K562 (cell line): ENCODE results near the gene VPS26A. TPM values are rescaled to one million over a fixed set of nuclear protein-coding genes. Genes with fewer than 3 reads are reported as not detected.

Experiments
- NFE2 ChIP-seq: IDR thresholded peaks from 2 replicates; pipeline ENCODE4 v1.6.1; 2014; ENCODE audit warnings: antibody characterized with exemption, low read depth
- polyA plus RNA-seq, 8 experiments: library from polyadenylated mRNA; depleted of rRNA in 4 of 8; stranded (reverse) in 5 of 8; unstranded in 3 of 8; fragments of >200 nt; fragmentation: Nextera tagmentation in 2 of 8; fragmentation: Illumina TruSeq in 1 of 8; extraction: Ambion mirVana in 2 of 8; extraction: Trizol in 1 of 8; gene quantifications; 2 replicates each; pipeline versions ENCODE4 v1.2.1 to v1.2.3, GENCODE V29; 2011 to 2014; ENCODE audit warnings: inconsistent platforms in 1 of 8, missing spikeins in 1 of 8
- total RNA-seq, 7 experiments: library from RNA; depleted of rRNA in 6 of 7; stranded (reverse); fragments of >200 nt in 6 of 7; fragmentation: Illumina TruSeq in 2 of 7; extraction: Trizol in 2 of 7; gene quantifications; 2 replicates each; pipeline versions ENCODE4 v1.2.1 to v1.2.3, GENCODE V29; 2011 to 2021; ENCODE audit warnings: low replicate concordance in 1 of 7
- TF ChIP-seq, protein P1 (sequence below): fragments of 250-450 bp; sonication (Bioruptor Pico); IDR thresholded peaks from 2 replicates; pipeline ENCODE4 v1.8.0; 2022; ENCODE audit warnings: inconsistent platforms, mild to moderate bottlenecking, moderate library complexity, borderline replicate concordance
- TF ChIP-seq, protein P2 (sequence below): fragments of 250-450 bp; sonication (Bioruptor Pico); IDR thresholded peaks from 2 replicates; pipeline ENCODE4 v1.8.0; 2021; ENCODE audit warnings: moderate library complexity, mild to moderate bottlenecking, inconsistent platforms
- TF ChIP-seq, protein P3 (sequence below): fragments of 450-650 bp; IDR thresholded peaks from 2 replicates; pipeline ENCODE4 v1.6.1; 2016; ENCODE audit warnings: low read depth

Gene VPS26A
- total and polyA plus RNA-seq, 9 of the 15 experiments (the other 6 are each of a cell fraction or from before 2014, with no cell fraction given) = 47.1 to 137 (median 69.3) TPM

- TF ChIP-seq, protein P1, sequence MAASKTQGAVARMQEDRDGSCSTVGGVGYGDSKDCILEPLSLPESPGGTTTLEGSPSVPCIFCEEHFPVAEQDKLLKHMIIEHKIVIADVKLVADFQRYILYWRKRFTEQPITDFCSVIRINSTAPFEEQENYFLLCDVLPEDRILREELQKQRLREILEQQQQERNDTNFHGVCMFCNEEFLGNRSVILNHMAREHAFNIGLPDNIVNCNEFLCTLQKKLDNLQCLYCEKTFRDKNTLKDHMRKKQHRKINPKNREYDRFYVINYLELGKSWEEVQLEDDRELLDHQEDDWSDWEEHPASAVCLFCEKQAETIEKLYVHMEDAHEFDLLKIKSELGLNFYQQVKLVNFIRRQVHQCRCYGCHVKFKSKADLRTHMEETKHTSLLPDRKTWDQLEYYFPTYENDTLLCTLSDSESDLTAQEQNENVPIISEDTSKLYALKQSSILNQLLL = no peak
- peak; percentile 75 for TF ChIP-seq NFE2
- TF ChIP-seq, protein P2, sequence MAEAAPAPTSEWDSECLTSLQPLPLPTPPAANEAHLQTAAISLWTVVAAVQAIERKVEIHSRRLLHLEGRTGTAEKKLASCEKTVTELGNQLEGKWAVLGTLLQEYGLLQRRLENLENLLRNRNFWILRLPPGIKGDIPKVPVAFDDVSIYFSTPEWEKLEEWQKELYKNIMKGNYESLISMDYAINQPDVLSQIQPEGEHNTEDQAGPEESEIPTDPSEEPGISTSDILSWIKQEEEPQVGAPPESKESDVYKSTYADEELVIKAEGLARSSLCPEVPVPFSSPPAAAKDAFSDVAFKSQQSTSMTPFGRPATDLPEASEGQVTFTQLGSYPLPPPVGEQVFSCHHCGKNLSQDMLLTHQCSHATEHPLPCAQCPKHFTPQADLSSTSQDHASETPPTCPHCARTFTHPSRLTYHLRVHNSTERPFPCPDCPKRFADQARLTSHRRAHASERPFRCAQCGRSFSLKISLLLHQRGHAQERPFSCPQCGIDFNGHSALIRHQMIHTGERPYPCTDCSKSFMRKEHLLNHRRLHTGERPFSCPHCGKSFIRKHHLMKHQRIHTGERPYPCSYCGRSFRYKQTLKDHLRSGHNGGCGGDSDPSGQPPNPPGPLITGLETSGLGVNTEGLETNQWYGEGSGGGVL (CRISPR knock-in tag) = no peak
- TF ChIP-seq, protein P3, sequence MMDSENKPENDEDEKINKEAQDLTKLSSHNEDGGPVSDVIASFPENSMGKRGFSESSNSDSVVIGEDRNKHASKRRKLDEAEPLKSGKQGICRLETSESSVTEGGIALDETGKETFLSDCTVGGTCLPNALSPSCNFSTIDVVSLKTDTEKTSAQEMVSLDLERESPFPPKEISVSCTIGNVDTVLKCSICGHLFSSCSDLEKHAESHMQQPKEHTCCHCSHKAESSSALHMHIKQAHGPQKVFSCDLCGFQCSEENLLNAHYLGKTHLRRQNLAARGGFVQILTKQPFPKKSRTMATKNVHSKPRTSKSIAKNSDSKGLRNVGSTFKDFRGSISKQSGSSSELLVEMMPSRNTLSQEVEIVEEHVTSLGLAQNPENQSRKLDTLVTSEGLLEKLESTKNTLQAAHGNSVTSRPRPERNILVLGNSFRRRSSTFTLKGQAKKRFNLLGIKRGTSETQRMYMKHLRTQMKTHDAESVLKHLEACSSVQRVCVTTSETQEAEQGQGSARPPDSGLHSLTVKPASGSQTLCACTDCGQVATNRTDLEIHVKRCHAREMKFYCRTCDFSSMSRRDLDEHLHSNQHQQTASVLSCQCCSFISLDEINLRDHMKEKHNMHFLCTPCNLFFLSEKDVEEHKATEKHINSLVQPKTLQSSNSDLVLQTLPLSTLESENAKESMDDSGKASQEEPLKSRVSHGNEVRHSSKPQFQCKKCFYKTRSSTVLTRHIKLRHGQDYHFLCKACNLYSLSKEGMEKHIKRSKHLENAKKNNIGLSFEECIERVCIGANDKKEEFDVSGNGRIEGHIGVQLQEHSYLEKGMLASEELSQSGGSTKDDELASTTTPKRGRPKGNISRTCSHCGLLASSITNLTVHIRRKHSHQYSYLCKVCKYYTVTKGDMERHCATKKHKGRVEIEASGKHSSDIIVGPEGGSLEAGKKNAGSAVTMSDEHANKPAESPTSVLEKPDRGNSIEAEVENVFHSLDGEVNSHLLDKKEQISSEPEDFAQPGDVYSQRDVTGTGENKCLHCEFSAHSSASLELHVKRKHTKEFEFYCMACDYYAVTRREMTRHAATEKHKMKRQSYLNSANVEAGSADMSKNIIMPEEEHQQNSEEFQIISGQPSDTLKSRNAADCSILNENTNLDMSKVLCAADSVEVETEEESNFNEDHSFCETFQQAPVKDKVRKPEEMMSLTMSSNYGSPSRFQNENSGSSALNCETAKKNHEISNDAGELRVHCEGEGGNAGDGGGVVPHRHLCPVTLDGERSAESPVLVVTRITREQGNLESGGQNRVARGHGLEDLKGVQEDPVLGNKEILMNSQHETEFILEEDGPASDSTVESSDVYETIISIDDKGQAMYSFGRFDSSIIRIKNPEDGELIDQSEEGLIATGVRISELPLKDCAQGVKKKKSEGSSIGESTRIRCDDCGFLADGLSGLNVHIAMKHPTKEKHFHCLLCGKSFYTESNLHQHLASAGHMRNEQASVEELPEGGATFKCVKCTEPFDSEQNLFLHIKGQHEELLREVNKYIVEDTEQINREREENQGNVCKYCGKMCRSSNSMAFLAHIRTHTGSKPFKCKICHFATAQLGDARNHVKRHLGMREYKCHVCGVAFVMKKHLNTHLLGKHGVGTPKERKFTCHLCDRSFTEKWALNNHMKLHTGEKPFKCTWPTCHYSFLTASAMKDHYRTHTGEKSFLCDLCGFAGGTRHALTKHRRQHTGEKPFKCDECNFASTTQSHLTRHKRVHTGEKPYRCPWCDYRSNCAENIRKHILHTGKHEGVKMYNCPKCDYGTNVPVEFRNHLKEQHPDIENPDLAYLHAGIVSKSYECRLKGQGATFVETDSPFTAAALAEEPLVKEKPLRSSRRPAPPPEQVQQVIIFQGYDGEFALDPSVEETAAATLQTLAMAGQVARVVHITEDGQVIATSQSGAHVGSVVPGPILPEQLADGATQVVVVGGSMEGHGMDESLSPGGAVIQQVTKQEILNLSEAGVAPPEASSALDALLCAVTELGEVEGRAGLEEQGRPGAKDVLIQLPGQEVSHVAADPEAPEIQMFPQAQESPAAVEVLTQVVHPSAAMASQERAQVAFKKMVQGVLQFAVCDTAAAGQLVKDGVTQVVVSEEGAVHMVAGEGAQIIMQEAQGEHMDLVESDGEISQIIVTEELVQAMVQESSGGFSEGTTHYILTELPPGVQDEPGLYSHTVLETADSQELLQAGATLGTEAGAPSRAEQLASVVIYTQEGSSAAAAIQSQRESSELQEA = no peak
Measured at GRCh38 chr10:69125554-69125953, 1.6 kb downstream of the VPS26A start (continued).
